ENCODE results near the gene USH1C.

GRCh38 chr11:17547051-17547577 lies 2.9 kb upstream of the USH1C start, which contains the start of gene OTOG:
- TF ChIP-seq CTCF (IDR thresholded peaks at IDR 0.05; ENCODE audit: low read depth, low read length) = no peak
- no peak for TF ChIP-seq EZH2phosphoT487 (IDR thresholded peaks at IDR 0.05; ENCODE audit: low read depth)

Data from OCI-LY3 (cell line).